Thyroid gland (tissue), 4 donors: ENCODE results near the gene WDR77.

Source experiments
- CTCF ChIP-seq, 6 experiments: fragments of 200-600 bp in 3 of 6; fragments of 450-650 bp in 3 of 6; sonication (generic) in 3 of 6; IDR thresholded peaks; one replicate each; pipeline ENCODE4 v1.5.1; 2016 to 2019; ENCODE audit warnings: antibody characterized with exemption in 6 of 6, mild to moderate bottlenecking in 2 of 6, inconsistent platforms in 1 of 6, moderate library complexity in 1 of 6
- POLR2A ChIP-seq, 2 donors: fragments of 450-650 bp; IDR thresholded peaks; one replicate each; pipeline ENCODE4 v1.6.1; 2017; ENCODE audit warnings: antibody characterized with exemption in 2 of 2, mild to moderate bottlenecking in 2 of 2, moderate library complexity in 1 of 2

GRCh38 chr1:111446546-111446945 is 2.5 kb downstream of the WDR77 start:
- TF ChIP-seq CTCF (IDR thresholded peaks at IDR 0.05) (no peak), POLR2A (IDR thresholded peaks at IDR 0.05) (no peak)
